SK-N-SH (cell line): ENCODE data around the gene ATP2B3.

Experiments used
- CTCF ChIP-seq: fragments of 200-600 bp; sonication (generic); IDR thresholded peaks from 2 replicates; pipeline ENCODE4 v1.6.1; 2017; ENCODE audit warnings: antibody characterized with exemption, mild to moderate bottlenecking, moderate library complexity
- JUND ChIP-seq: IDR thresholded peaks from 2 replicates; pipeline ENCODE4 v1.4.0; 2012
- MXI1 ChIP-seq: IDR thresholded peaks from 2 replicates; pipeline ENCODE4 v1.6.1; 2012; ENCODE audit warnings: mild to moderate bottlenecking, low read depth, low read length, improper control_type of control experiment
- NRF1 ChIP-seq: IDR thresholded peaks from 2 replicates; pipeline ENCODE4 v1.6.1; 2012; ENCODE audit warnings: low read depth, mild to moderate bottlenecking, low read length
- POLR2AphosphoS5 ChIP-seq: IDR thresholded peaks from 2 replicates; pipeline ENCODE4 v1.6.1; 2012; ENCODE audit warnings: low read depth, low read length
- REST ChIP-seq: IDR thresholded peaks from 2 replicates; pipeline ENCODE4 v1.6.1; 2012; ENCODE audit warnings: mild to moderate bottlenecking, low read depth, low read length, moderate library complexity
- TEAD4 ChIP-seq: IDR thresholded peaks from 2 replicates; pipeline ENCODE4 v1.4.0; 2012; ENCODE audit warnings: mild to moderate bottlenecking, borderline replicate concordance; ENCODE audit not compliant: insufficient read depth

- TF ChIP-seq REST (no peak), MXI1 (no peak), NRF1 (no peak), CTCF (no peak), JUND (no peak), POLR2AphosphoS5 (no peak), TEAD4 (no peak)
Observed at GRCh38 chrX:153625271-153626024, 108.0 kb downstream of the ATP2B3 start.
